GM15510 (cell line): ENCODE measurements around the gene ZNF439.
A peak's percentile ranks its signal among the peaks of the same experiment; 100 is the strongest.

ENCODE experiments used
- POLR2A ChIP-seq: IDR thresholded peaks from 3 replicates; pipeline ENCODE4 v1.6.1; 2011; ENCODE audit warnings: borderline replicate concordance; ENCODE audit not compliant: insufficient read length; ENCODE audit errors: extremely low read depth

The ZNF439 gene

DNA sequence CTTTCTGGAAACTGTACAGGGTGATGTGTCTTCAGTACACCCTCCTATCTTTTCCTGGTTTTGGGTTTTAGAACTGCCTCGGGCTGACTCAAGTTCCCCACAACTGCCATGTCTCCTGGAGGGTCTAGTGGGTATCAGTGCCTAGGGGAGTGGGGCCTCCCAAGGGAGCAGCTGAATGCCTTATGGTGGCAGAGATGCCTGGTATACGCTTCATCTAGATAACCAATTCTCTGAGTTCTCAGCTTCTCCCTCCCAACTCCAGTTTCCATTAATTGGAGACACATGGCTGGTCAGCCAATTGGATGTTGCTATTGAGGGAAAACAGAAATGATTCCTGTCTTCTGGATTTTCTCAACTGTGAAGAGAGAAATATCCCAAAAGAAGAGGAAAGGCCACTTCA lies 12.8 kb downstream of the ZNF439 start:
- TF ChIP-seq POLR2A, result no peak

DNA sequence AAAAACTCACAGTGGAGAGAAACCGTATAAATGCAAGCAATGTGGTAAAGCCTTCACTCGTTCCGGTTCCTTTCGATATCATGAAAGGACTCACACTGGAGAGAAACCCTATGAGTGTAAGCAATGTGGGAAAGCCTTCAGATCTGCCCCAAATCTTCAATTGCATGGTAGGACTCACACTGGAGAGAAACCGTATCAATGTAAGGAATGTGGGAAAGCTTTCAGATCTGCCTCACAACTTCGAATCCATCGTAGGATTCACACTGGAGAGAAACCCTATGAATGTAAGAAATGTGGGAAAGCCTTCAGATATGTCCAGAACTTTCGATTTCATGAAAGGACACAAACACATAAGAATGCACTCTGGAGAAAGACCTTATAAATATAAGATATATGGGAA lies 19.7 kb downstream of the ZNF439 start:
- no peak for TF ChIP-seq POLR2A

DNA sequence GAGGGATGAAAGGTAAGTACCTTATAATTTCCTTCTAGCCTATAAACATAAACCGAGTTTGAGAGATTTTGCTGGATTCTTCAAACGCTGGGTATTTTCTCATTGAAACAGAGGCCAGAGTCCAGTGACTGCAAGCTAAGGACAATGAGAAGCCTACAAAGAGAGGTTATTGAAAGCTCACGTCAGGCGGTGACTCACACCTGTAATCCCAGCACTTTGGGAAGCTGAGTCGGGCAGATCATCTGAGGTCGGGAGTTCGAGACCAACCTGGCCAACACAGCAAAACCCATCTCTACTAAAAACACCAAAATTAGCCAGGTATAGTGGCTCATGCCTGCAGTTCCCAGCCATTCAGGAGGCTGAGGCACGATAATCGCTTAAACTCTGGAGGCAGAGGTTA lies 24.1 kb downstream of the ZNF439 start:
- no peak for TF ChIP-seq POLR2A

DNA sequence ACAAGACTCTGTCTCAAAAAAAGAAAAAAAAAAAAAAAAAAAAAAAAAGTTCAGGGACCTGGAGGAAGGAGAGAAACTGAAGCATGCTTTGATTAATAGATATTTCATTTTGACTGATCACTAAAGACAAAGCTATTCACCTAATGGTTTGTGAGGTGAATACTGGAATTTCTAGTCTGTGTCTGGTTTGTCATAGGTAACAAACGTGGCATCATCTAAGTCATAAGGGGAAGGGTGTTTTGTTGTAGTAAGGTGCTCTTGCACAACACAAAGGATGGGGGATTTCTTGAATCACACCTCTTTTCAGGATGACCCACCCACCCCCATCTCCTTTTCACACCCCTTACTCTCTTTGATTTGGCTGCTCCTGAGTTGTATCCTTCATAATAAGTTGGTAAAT lies 25.2 kb downstream of the ZNF439 start:
- TF ChIP-seq POLR2A, result no peak

DNA sequence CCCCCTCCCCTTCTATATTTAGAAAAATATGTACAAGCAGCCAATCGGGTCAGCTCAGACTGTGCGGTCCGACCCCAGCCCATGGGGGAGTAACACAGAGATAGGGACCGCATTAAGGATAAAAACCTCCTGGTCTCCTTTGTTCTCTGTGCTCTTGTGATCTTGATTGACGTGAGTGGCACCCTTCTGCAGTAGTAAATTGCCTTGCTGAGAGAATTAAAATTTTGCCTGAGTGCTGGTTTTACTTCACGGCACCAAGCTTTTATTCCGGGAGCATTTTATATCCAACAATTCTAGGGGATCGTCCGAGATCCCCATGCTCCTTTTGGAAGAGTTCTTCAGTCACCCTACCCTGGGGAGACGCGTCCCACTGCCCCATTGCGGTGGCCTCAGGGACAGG lies 32.1 kb downstream of the ZNF439 start:
- TF ChIP-seq POLR2A, result no peak

GRCh38 chr19:11881151-11881800 lies 32.8 kb downstream of the ZNF439 start:
- no peak for TF ChIP-seq POLR2A

GRCh38 chr19:11882606-11883005 lies 34.1 kb downstream of the ZNF439 start:
- no peak for TF ChIP-seq POLR2A

DNA sequence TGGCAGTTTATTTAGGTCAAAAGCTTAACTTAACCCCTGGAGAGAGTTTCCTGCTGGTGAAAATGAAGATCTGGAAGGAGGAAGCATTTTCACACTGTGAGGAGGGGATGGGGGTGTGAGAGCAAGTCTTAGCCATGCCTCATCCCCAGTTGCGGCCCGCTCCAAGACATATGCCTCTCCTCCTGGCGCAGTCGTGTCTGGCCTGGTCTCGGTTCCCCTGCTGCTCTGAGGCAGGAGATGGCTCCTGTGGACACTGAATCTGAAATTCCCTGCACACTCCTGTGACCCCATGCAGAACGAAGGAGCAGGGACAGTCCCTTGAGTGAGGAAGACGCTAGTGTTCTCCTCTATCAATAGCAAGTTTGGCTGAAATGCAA lies 38.7 kb downstream of the ZNF439 start:
- TF ChIP-seq POLR2A, result no peak

DNA sequence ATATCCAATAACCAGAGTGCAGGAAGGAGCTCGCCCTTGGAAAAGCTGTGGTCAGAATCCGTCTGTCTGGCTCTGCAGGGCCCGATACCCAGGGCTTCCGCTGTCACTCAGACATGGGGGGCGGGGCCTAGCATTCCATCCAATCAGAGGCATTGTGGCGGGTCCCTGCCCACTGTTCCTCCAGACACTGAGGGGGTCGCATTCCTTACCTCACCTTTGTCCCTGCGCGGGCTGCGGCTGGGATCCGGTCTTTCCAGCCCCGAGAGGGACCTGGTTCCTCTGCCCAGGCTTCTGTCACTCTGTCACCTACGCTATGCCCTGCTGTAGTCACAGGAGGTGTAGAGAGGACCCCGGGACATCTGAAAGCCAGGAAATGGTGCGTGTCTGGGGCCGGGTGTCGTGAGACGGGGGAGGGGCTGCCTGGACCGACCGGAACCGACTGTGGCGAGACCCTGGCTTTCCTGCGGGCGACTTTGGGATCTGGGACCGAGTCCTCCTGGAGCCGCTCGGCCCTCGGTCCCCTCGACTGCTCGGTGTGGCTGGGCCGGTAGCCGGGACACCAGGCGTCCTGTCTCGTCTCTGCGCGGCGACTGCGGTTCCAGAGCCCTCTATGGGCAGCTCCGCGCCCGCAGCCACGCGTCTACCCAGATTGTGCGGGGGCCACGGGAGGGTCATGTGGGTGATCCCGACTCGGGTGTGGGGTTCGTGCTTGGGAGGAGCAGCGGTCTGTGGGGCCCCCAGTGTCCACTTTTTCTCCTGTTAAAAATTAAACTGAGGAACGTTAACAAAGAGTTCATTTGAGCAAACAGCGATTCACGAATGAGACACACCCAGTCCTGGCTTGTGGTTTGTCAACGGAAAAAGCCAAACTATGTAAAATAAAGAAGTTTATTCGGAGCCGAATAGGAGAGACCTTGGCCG lies 39.3 kb downstream of the ZNF439 start, which contains the start of gene ZNF69:
TSS of gene ZNF69 (plus strand) at position 172 of the 921 bp plus-strand sequence. CDS start at position 314, 142 bp downstream.
- TF ChIP-seq POLR2A, result peak; percentile 38

DNA sequence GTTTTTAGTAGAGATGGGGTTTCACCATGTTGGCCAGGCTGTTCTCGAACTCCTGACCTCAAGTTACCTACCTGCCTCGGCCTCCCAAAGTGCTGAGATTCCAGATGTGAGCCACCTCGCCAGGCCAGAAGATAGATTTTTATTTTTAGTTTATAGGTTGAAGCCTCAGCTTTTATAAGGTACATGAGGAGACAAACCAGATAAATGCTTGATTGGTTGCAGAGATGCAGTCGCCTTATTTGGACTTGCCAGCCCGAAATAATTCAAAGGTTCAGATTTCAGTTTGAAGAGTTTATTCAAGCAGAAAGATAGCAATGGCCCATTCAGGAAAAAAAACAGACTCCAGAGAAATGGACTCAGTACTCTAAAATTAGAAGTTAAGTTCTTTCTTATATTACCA lies 42.1 kb downstream of the ZNF439 start:
- TF ChIP-seq POLR2A, result no peak

GRCh38 chr19:11894851-11895250 lies 46.3 kb downstream of the ZNF439 start:
- TF ChIP-seq POLR2A, result no peak

GRCh38 chr19:11902228-11902627 lies 53.7 kb downstream of the ZNF439 start:
- TF ChIP-seq POLR2A, result no peak

- TF ChIP-seq POLR2A, result no peak
These were observed 57.4 kb downstream of the ZNF439 start for GRCh38 chr19:11905928-11906327.
